GM19351 (cell line): ENCODE measurements around the gene TXNL1.
"Not testable (repeated sequence)": the region's sequence is repeated elsewhere in the genome, so short reads cannot be mapped to it uniquely, and the experiment has no call there.

Experiments
- ATAC-seq: cut with Tn5 transposase; IDR thresholded peaks from one replicate; pipeline ENCODE4 v1.9.1; 2021; ENCODE audit warnings: mild to moderate bottlenecking, moderate library complexity; ENCODE audit not compliant: unreplicated experiment

The TXNL1 gene

GRCh38 chr18:56638232-56639103 is at the start of gene TXNL1:
TXNL1 (minus strand) TSS chr18:56638592; CDS start chr18:56638440, 152 bp downstream.
- ATAC-seq: peak; percentile 95

GRCh38 chr18:56684277-56684676 is 45.9 kb upstream of the TXNL1 start:
- ATAC-seq: no peak

DNA sequence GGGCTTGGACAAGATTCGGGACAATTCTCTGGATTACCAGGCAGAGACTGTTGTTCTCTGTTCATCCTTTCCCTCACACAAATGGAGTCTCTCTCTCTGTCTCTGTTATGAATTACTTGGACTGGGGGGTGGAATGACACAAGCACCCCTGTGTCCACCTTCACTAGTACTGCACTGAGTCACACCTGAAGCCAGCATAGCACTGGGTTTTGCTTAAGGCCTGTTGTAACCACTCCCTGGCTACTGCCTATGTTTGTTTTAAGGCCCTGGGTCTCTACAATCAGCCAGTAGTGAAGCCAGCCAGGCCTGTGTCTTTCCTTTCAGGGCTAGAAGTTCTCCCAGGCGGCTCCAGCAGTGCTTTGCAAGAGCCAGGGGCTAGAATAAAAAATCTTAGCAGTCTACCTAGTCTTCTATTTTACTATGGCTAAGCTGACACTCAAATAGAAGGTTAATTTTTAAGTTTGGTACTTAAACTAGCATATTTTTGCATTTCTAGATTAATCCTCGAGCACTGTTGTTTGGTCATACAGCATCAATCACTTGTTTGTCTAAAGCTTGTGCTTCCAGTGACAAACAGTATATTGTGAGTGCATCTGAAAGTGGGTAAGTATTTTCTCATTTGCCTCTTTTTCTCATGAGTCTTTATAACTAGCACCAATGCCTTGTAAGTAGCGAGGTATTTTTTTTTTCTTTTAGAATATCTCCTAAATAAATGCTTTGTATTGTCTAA is 40.6 kb upstream of the TXNL1 start:
- ATAC-seq: no peak

- ATAC-seq: no peak
Observed at GRCh38 chr18:56676639-56677038, 38.2 kb upstream of the TXNL1 start.

GRCh38 chr18:56672981-56673380 is 34.6 kb upstream of the TXNL1 start:
- no peak for ATAC-seq

GRCh38 chr18:56672391-56672790 is 34.0 kb upstream of the TXNL1 start:
- ATAC-seq: no peak

DNA sequence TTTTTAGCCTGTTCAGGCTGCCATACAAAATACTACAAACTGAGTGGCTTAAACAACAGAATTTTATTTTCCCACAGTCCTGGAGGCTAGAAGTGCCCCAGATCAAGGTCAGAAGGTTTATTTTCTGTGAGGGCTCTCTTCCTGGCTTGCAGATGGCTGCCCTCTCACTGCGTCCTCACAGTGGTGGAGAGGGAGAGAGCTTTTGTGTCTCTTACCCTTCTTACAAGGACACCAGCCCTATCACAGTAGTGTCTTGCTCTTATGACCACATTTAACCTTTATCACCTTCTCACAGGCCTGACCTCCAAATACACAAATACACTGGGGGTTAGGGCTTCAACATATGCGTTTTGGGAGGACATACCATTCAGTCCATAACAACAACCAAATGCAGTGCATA is 24.5 kb upstream of the TXNL1 start:
- ATAC-seq: no peak

GRCh38 chr18:56662502-56662901 is 24.1 kb upstream of the TXNL1 start:
- ATAC-seq: no peak

DNA sequence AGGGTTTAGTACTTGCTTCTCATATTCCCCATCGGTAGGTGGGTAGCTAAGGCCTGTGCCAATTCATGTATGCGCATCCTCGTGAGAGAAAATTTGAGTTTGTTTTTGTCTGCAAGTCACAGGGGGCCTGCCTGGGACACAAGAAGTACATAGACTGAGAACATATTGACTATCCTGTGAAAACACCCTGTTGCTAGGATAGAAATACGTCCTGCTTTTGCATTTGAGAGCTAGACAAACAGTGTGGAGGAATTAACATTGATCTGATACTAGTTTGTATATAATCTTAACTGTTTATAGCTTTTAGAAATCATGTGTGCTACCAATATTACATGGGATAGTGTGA is 23.6 kb upstream of the TXNL1 start:
- ATAC-seq: no peak

- no peak for ATAC-seq
Observed at GRCh38 chr18:56661360-56662062, 23.1 kb upstream of the TXNL1 start.

- no peak for ATAC-seq
Observed at GRCh38 chr18:56660655-56661054, 22.3 kb upstream of the TXNL1 start.

DNA sequence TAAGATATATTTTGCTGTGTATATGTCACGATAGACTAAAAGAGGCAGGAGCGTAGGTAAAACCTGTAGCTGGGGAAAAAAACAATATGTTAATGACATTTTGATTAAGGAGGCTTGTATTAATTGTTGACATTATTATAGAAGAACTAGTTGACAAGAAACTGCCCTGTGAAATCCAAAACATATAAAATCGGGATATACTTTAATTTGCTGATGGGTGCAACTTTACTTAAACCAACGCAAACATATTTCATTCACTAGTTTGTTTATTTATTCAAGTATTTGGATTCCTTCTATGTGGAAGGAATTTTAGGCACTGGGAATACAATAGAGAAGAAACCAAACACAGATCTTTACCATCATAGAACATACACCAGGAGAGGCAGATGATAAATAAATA is 20.7 kb upstream of the TXNL1 start:
- ATAC-seq: no peak

DNA sequence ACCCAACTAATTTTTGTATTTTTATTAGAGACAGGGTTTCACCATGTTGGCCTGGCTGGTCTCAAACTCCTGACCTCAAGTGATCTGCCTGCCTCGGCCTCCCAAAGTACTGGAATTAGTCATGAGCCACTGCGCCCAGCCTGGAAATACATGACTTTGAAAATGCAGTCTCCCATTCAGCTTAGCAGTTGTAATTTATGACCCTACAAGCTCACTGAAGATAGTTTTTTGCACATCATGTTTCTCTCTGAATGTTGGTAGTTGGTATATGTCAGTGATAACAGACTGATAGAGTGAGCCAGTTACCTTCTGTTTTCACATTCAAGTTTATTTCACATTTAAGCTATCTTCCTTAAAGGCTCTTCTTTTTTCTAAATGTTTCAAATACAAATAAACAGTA is 19.9 kb upstream of the TXNL1 start:
- ATAC-seq: no peak

GRCh38 chr18:56654280-56654679 is 15.9 kb upstream of the TXNL1 start:
- not testable (repeated sequence) for ATAC-seq

GRCh38 chr18:56652802-56653201 is 14.4 kb upstream of the TXNL1 start:
- no peak for ATAC-seq

DNA sequence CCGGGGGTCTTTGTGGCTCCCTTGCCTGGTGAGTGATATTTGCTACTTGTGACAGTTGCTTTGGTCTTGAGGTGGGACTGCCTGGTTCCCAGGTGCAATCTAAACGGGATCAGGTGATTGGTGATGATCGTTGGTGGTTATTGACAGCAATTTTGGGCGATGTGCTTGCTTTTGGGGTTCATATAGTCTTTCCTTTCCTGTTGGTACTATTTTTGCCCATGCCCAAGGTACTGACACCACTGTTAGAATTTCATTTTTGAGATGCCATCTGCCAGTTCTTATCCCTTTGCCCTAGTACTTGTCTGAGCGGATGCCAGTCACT is 13.3 kb upstream of the TXNL1 start:
- ATAC-seq: no peak

GRCh38 chr18:56650944-56651770 is 12.8 kb upstream of the TXNL1 start, which contains the start of gene WDR7:
WDR7 (plus strand) TSS chr18:56651359; CDS start chr18:56672516, 21,157 bp downstream.
- peak; percentile 95 for ATAC-seq

GRCh38 chr18:56649996-56650395 is 11.6 kb upstream of the TXNL1 start:
- no peak for ATAC-seq

DNA sequence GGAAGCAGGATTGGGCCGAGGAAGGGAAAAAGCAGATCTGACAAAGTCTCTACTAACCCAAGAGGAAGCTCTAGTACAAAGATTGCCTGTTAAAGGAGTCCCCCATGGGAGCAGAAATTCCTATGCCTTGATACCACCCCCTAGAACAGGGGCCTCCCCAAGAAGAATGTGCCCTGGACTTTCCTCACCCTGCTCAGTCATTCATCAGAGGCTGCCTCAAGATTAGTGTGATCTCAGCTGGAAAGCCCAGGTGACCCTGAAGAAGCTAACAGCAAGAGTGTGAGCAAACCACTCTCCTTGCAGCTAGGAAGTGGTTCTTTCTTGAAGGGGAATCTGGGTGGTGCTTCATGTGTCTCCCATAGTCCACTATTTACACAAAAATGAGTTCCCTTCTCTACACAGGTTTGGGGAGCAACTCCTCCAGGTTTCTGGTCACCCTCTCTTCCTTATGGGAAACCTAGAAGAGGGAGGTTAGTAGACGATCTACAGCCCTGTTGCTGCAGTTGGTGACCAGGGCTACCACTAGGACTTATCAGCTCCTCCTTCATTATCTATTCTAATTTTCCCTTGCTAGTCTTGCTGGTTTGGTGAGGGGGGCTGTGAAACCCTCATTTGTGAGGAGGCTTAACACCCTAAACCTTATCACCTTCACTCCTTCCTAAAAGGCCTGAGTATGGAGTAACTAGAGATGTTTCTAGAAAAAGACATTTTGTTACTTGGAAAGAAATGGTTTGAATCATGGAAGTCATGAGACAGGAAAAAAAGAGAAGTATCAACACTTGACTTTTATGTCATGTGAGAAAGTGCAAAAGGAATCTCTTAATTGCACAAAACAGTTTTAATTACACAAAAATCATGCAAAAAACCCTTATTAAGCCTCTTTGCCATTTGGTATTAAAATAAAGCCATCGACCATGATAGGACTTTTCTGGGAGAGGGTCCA is 9.8 kb upstream of the TXNL1 start:
- ATAC-seq: no peak

DNA sequence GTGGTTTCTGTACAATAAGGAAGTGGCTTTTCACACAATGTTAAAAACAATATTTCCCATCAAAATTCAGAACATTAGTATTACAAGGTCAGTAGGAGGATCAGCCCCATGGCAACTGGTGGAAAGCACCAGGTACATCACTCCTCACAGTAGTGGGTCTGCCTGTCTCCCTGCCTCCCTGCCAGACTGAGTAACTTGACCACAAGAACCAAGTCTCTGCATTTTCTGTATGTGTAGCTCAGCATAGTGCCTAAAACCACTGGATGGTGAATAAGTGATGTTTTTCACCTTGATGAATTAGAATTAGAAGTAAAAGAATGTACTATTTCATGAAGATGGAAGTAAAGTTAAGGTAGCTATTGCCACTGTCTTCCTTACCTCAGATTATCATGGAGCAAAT is 8.7 kb upstream of the TXNL1 start:
- ATAC-seq: no peak
